GM12878 (cell line): Measurements from ENCODE around the gene RBBP6. TPM values are rescaled to one million over a fixed set of nuclear protein-coding genes. Genes with fewer than 3 reads are reported as not detected.
"Not testable (repeated sequence)": the region's sequence is repeated elsewhere in the genome, so short reads cannot be mapped to it uniquely, and the experiment has no call there.

Experiments used
- ATAC-seq: fragments of 200-7000 bp; cut with Tn5 transposase; 3 replicates; pipeline ENCODE4 v1.9.1; 2020; ENCODE audit warnings: mild to moderate bottlenecking, moderate library complexity
- BruUV-seq: library from RNA; stranded (reverse); fragments of 400-500 nt; replicated peaks from 2 replicates; lab custom pipeline; 2021; lab: Mats Ljungman, UMichigan
- CTCF ChIA-PET: fragments of 300-600 bp; sonication (Branson Sonifier 250); formaldehyde crosslinking; extraction: SDS; loops from one replicate; lab custom pipeline; 2021; ENCODE audit warnings: inconsistent platforms; lab: Yijun Ruan, JAX
- POLR2A ChIA-PET: fragments of 350-600 bp; formaldehyde crosslinking; extraction: SDS; loops from one replicate; lab custom pipeline; 2021; ENCODE audit warnings: inconsistent platforms; lab: Charles Lee
- RAD21 ChIA-PET: fragments of 300-600 bp; sonication (Branson Sonifier 250); formaldehyde crosslinking; loops from one replicate; lab custom pipeline; 2023; ENCODE audit warnings: antibody characterized with exemption; ENCODE audit not compliant: unreplicated experiment; lab: Charles Lee
- SMC1A ChIA-PET: fragments of 300-600 bp; sonication (Branson Sonifier 250); formaldehyde crosslinking; loops from one replicate; lab custom pipeline; 2023; ENCODE audit not compliant: unreplicated experiment, uncharacterized antibody; lab: Charles Lee
- DNase-seq: peaks from one replicate; pipeline ENCODE4 v3.0.0-alpha.2; 2011; ENCODE audit warnings: low read depth, low spot score
- FAIRE-seq: peaks from 3 replicates; lab custom pipeline; 2011; peaks lifted over from hg19 to GRCh38; lab: Jason Lieb, UNC
- H2AFZ ChIP-seq: 2 replicates; pipeline ENCODE4 v1.6.0; 2011; ENCODE audit warnings: low read depth, low read length, control low read depth; ENCODE audit not compliant: control insufficient read depth
- H3K27ac ChIP-seq: 2 replicates; pipeline ENCODE4 v1.5.1; 2011; ENCODE audit warnings: control low read depth; ENCODE audit not compliant: control insufficient read depth, insufficient read depth
- H3K27me3 ChIP-seq, 2 experiments: replicated peaks in 1 of 2; 2 replicates each; pipeline versions ENCODE4 v1.6.0 to v1.6.1; 2011; ENCODE audit warnings: low read length in 1 of 2; ENCODE audit not compliant: control insufficient read depth in 2 of 2, insufficient read depth in 2 of 2
- H3K36me3 ChIP-seq, 2 experiments: 2 replicates each; pipeline ENCODE4 v1.5.1; 2011; ENCODE audit warnings: low read length in 1 of 2; ENCODE audit not compliant: control insufficient read depth in 2 of 2, insufficient read depth in 2 of 2
- H3K4me1 ChIP-seq: 2 replicates; pipeline ENCODE4 v1.6.1; 2011; ENCODE audit warnings: mild to moderate bottlenecking, low read length, moderate library complexity, mixed read lengths; ENCODE audit not compliant: control insufficient read depth, insufficient read depth
- H3K4me2 ChIP-seq: 2 replicates; pipeline ENCODE4 v1.6.0; 2011; ENCODE audit warnings: control low read depth; ENCODE audit not compliant: control insufficient read depth, insufficient read depth
- H3K4me3 ChIP-seq: fragments of 200-600 bp; sonication (generic); 2 replicates; pipeline ENCODE4 v1.5.1; 2016
- H3K79me2 ChIP-seq: 2 replicates; pipeline ENCODE4 v1.6.0; 2011; ENCODE audit warnings: low read length; ENCODE audit not compliant: control insufficient read depth, insufficient read depth
- H3K9ac ChIP-seq: 2 replicates; pipeline ENCODE4 v1.8.0; 2011; ENCODE audit warnings: low read length, control low read depth, mixed read lengths; ENCODE audit not compliant: control insufficient read depth, insufficient read depth
- H3K9me3 ChIP-seq: replicated peaks from 3 replicates; pipeline ENCODE4 v1.5.1; 2011; ENCODE audit warnings: mild to moderate bottlenecking, low read length; ENCODE audit not compliant: control insufficient read depth, insufficient read depth
- H4K20me1 ChIP-seq: 2 replicates; pipeline ENCODE4 v1.6.0; 2011; ENCODE audit not compliant: control insufficient read depth, insufficient read depth
- E2F8 ChIP-seq: fragments of 450-650 bp; IDR thresholded peaks from 2 replicates; pipeline ENCODE4 v1.6.1; 2018; ENCODE audit warnings: mild to moderate bottlenecking, low read depth, moderate library complexity; ENCODE audit not compliant: partially characterized antibody
- PBX3 ChIP-seq: IDR thresholded peaks from 2 replicates; pipeline ENCODE4 v1.6.1; 2011; ENCODE audit warnings: mild to moderate bottlenecking, low read depth, low read length, moderate library complexity; ENCODE audit not compliant: insufficient replicate concordance
- PKNOX1 ChIP-seq: fragments of 450-650 bp; IDR thresholded peaks from 2 replicates; pipeline ENCODE4 v1.6.1; 2016; ENCODE audit warnings: mild to moderate bottlenecking
- POLR2AphosphoS5 ChIP-seq: IDR thresholded peaks from 2 replicates; pipeline ENCODE4 v1.6.1; 2011; ENCODE audit warnings: mild to moderate bottlenecking, low read length, inconsistent platforms
- WGBS: methylation state at CpG from one replicate; pipeline ENCODE4 v1.1.6; 2016; ENCODE audit warnings: low lambda C conversion rate; ENCODE audit not compliant: insufficient replicate concordance, insufficient coverage; ENCODE audit errors: missing lambda C conversion rate; 5-methylcytosine and 5-hydroxymethylcytosine counted together
- in situ Hi-C: fragments of 300-500 bp; cut with MboI; formaldehyde crosslinking; loops from 9 replicates; pipeline ENCODE4 v1.14.3; 2018; ENCODE audit warnings: mixed read lengths
- intact Hi-C: fragments of 100-400 bp; cut with micrococcal nuclease; formaldehyde crosslinking; loops from one replicate; pipeline ENCODE4 v1.14.2; 2022; ENCODE audit not compliant: unreplicated experiment
- polyA plus RNA-seq, 11 experiments: library from polyadenylated mRNA; depleted of rRNA in 4 of 11; unstranded in 6 of 11; stranded (reverse) in 5 of 11; fragments of >200 nt; fragmentation: Nextera tagmentation in 4 of 11; fragmentation: Illumina TruSeq in 1 of 11; extraction: Ambion mirVana in 4 of 11; extraction: Trizol in 1 of 11; gene quantifications; 1 replicate in 1 of 11; 2 replicates in 10 of 11; pipeline versions ENCODE4 v1.2.1 to v1.2.3, GENCODE V29; 2011 to 2016; ENCODE audit warnings: inconsistent platforms in 2 of 11, missing spikeins in 2 of 11, low read depth in 1 of 11
- total RNA-seq, 4 experiments: library from RNA; depleted of rRNA in 3 of 4; stranded (reverse); fragments of >200 nt in 3 of 4; fragmentation: Illumina TruSeq in 1 of 4; extraction: Trizol in 1 of 4; gene quantifications; 2 replicates each; pipeline versions ENCODE4 v1.2.1 to v1.2.3, GENCODE V29; 2013 to 2021

Gene RBBP6
- total and polyA plus RNA-seq, 10 of the 15 experiments (the other 5 are each of a cell fraction or from before 2014, with no cell fraction given) = 16.9 to 80.2 (median 36.5) TPM

GRCh38 chr16:24575791-24576190 lies 36.4 kb downstream of the RBBP6 start:
- H3K4me3 ChIP-seq, intact Hi-C loops, FAIRE-seq, H3K4me1 ChIP-seq, in situ Hi-C loops, DNase-seq, H4K20me1 ChIP-seq, SMC1A ChIA-PET, H3K9ac ChIP-seq, H3K27ac ChIP-seq, H3K4me2 ChIP-seq, H3K27me3 ChIP-seq, POLR2A ChIA-PET, H3K79me2 ChIP-seq, H2AFZ ChIP-seq, RAD21 ChIA-PET, H3K36me3 ChIP-seq, BruUV-seq, H3K9me3 ChIP-seq, ATAC-seq: not testable (repeated sequence)
- CTCF ChIA-PET = interaction anchor here (0.9 kb wide), 1 partner anchor 25 kb away, joined by 3 read pairs; no protein-coding TSS in a partner anchor
- 44% methylated on average over 4 of the region's 4 CpGs for WGBS

GRCh38 chr16:24577167-24577566 lies 37.8 kb downstream of the RBBP6 start:
- no peak overlapping the region for H3K9ac ChIP-seq
- H3K36me3 ChIP-seq = no peaks in the 10 kb centered on the region
- ChIA-PET POLR2A (no interaction called here), CTCF (interaction anchor here (1.3 kb wide), 1 partner anchor 648 kb away, joined by 5 read pairs; no protein-coding TSS in a partner anchor), RAD21 (no interaction called here), SMC1A (interaction anchor here (0.8 to 1.3 kb wide), 2 partner anchors 12 to 180 kb away, joined by 3 read pairs; no protein-coding TSS in a partner anchor)
- H4K20me1 ChIP-seq = no peaks in the 10 kb centered on the region
- H3K79me2 ChIP-seq = no peaks in the 10 kb centered on the region
- 79% methylated on average over 11 of the region's 11 CpGs for WGBS
- intact Hi-C loops = no loop called here
- DNase-seq = no peak
- no peaks in the 10 kb centered on the region for H3K27me3 ChIP-seq
- FAIRE-seq = no peak
- in situ Hi-C loops = no loop called here
- H2AFZ ChIP-seq = no peak overlapping the region
- no TSS peak for BruUV-seq
- H3K27ac ChIP-seq = no peak overlapping the region
- no peaks in the 10 kb centered on the region for H3K9me3 ChIP-seq
- no peak for ATAC-seq
- no peak overlapping the region for H3K4me3 ChIP-seq
- no peak for TF ChIP-seq PBX3
- no peak for TF ChIP-seq E2F8
- TF ChIP-seq PKNOX1 = no peak
- no peak for TF ChIP-seq POLR2AphosphoS5
- no peak overlapping the region for H3K4me2 ChIP-seq
- H3K4me1 ChIP-seq = no peaks in the 10 kb centered on the region
